Neural progenitor cell (in vitro differentiated cells): ENCODE data around the gene TMEM165.

Source experiments
- EZH2 ChIP-seq: fragments of 200-600 bp; sonication (generic); IDR thresholded peaks from 2 replicates; pipeline ENCODE4 v1.6.1; 2017; ENCODE audit warnings: antibody characterized with exemption, mild to moderate bottlenecking, moderate library complexity
- EZH2phosphoT487 ChIP-seq: fragments of 200-600 bp; sonication (generic); IDR thresholded peaks from 2 replicates; pipeline ENCODE4 v1.6.1; 2017; ENCODE audit warnings: antibody characterized with exemption
- TF ChIP-seq, protein P1 (sequence below): fragments of 200-600 bp; sonication (generic); IDR thresholded peaks from 2 replicates; pipeline ENCODE4 v1.5.1; 2017; ENCODE audit warnings: antibody characterized with exemption, mild to moderate bottlenecking

- TF ChIP-seq, protein P1, sequence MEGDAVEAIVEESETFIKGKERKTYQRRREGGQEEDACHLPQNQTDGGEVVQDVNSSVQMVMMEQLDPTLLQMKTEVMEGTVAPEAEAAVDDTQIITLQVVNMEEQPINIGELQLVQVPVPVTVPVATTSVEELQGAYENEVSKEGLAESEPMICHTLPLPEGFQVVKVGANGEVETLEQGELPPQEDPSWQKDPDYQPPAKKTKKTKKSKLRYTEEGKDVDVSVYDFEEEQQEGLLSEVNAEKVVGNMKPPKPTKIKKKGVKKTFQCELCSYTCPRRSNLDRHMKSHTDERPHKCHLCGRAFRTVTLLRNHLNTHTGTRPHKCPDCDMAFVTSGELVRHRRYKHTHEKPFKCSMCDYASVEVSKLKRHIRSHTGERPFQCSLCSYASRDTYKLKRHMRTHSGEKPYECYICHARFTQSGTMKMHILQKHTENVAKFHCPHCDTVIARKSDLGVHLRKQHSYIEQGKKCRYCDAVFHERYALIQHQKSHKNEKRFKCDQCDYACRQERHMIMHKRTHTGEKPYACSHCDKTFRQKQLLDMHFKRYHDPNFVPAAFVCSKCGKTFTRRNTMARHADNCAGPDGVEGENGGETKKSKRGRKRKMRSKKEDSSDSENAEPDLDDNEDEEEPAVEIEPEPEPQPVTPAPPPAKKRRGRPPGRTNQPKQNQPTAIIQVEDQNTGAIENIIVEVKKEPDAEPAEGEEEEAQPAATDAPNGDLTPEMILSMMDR: no peak
- TF ChIP-seq EZH2phosphoT487: no peak
- no peak for TF ChIP-seq EZH2
Observed at GRCh38 chr4:55359397-55359916, 36.3 kb upstream of the TMEM165 start.
